Dermis microvascular lymphatic vessel endothelial cell (primary cell): ENCODE data around the gene LEFTY1. TPM values are rescaled to one million over a fixed set of nuclear protein-coding genes. Genes with fewer than 3 reads are reported as not detected.
A peak's percentile ranks its signal among the peaks of the same experiment; 100 is the strongest.

Experiments used
- DNase-seq, 2 donors: peaks; one replicate each; pipeline versions ENCODE4 v3.0.0 to v3.0.0-alpha.2; 2010; ENCODE audit warnings: low read depth in 2 of 2
- total RNA-seq: library from RNA; depleted of rRNA; stranded (reverse); fragments of >200 nt; gene quantifications from 2 replicates; pipeline ENCODE4 v1.2.1, GENCODE V29; 2014

Gene LEFTY1
- total RNA-seq, 1 donor from 2014 or later = not detected

DNA sequence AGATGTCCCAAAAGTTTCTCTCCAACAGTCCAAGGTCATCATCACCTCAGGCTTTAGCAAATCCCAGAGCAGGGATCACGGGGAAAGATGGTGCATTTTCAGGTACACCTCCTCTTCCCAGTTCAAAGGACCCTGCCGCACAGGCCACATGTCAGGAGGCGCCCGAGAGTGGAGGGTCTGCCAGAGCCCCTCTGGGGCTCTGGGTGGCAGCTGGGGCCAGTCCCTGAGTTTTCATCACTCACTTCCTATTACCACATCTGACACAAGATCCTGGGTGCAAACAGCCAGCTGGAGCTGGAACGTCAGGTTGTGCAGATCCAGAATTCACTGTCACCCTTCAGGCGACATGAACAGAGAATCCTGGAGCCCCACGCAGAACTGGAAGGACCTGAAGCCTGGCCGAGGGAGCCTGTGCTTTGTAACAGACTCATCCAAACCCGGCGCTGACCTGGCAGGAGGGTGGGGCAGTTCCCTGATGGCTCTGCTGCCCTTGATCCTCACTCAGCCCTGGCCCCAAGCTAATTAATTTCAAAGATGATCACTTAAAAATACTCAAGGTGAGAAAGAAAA, 15.6 kb downstream of the LEFTY1 start:
- DNase-seq = no peak

DNA sequence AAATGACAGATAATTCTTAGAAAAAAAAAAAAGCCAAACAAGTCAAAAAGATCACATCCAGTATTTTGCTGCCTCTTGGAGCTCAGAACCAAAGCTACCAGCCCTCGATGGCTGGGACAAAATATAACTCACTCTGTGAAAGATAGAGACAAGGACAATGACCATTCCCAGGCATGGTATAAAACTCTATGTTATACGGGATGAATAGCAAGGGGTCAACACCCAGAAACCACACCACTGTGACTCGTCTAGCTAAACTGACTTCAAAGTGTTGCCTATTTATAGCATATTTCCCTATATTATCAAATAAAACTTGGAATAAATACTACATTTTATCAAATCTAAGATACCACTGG, 16.9 kb downstream of the LEFTY1 start:
- DNase-seq = no peak

DNA sequence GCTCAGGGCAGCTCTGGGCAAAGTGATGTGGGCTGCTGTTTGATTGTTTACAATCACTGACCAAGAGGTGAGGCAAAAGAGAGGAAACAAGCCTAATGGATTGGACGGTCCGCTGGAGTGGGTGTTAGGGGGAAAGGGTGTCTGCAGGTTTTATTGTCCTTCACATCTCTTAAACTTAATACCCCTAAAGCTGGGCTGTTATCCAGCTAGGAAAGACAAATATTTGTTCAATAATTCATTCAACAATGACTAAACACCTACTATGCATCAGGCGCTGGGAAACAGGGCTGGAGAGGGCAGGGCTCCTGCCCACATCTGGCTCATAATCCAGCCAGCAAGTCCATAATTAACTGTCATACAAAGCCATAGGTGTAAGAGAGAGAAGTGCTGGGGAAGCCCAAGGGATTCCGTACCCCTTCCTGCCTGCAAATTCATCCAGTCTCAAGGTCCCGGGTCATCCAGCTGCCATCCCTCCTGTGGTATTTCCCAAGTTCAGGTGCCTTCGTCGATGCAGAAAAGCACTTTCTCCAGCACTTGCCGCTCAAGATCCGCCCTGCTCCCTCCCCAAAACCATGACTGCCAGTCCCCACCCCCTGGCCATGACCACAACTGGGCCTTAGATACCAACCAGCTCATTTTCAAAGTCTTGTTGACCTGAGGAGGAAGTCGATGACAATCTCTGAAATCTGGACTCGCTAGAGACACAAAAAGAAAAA, 17.4 kb downstream of the LEFTY1 start:
- peak in 1 of 2 donors; percentile 38 for DNase-seq

DNA sequence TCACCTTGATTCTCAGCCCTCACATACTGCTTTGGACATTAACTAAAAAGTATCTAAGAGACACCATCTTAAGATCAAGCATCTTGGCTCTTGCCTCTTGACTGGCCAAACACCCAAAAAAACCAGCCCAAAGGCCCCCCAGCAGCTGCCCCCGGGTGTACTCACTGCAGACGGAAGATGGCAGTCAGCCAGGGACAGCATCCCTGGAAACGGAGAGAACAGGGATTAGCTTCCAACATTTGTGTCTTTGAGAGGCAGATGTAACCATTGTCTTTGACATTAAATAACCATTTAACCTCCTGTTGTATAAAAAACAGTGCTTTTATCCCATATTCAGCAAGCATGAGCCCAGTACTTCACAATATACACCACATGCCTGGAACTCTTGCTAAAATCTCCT, 18.0 kb downstream of the LEFTY1 start:
- no peak for DNase-seq

DNA sequence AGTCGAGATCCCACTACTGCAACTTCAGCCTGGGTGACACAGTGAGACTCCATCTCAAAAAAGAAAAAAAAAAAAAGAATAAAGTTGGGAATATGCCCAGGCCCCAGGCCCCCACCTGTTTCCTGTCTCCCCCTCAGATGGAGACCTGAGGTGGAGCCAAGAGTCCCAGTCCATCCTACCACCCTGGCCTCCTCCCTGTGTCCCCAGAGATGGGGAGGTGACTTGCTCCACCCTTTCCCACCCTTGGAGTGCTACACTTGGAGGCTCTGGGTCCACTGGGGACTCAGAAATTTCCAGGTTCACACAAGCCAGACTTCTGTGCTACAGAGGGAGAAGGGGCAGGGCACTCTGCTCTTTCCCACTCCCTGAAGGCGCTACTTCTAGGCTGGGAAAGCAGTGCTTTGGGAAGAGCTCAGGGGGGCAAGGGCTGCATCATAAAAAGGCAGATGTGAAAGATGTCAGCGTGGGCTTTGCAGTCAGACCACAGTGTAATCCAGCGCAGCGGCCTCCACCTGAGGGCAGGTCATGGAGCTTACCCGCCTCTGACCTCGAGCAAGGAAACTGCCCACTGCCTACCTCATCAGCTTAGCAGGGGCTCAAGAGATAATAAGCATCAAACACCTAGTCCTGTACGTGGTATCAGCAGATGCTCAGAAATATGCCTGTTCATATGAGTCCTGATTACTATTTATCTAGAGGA, 20.2 kb downstream of the LEFTY1 start:
- no peak for DNase-seq

DNA sequence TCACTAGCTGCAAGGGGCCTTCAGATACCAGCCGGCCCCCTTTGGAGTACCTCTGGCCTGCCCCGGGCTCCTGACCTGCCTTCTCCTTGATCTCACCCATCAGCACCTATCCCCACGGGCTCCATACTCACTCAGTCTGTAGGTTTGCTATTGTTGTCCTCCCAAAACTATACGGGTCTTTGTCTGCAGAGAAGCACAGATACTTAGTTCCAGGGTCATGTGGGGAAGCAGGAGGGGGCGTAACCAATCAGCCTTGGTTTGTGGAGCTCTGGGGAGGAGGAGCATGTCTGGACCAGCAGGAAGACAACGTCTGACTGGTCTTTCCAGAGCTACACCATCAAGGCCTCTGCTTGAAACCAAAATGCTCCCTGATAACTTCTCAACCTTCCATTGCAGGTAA, 22.0 kb downstream of the LEFTY1 start:
- DNase-seq = no peak

DNA sequence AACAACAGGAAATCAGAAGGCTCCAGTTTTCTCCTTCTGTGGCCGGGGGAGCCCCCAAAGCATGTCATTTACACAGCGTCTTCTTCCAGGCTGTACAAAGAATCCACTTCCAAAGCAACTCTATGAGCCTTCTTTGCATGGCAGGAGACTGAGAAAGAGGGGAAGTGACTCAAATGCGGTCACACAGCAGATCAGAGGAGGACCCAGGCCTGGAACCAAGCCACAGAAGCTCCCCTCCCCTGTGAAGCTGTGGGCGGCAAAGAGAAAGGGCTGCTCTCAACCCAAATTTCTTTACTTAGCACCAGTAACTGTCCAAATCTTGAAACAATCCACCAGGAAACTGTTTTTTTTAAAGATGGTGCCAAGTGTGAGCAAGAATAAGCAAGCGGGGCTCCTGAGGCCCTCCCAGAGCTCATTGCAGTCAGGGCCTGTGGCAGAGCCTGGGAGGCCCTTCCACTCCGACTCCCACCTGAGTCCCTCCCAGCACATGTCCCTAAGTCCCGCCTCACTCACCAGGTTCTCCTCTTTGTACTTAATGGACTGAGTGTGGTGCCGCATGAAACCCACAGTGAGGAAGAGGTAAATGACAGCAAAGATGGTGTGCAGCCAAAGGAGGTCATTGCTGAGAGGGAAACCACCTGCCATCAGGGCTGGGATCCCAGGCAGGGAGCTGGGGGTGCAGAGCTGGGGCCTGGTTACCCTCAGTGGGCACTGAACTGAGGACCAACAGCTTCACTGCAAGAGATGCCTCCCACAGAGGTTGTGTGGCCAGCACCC, 22.7 kb downstream of the LEFTY1 start:
- peak in 1 of 2 donors; percentile 70 for DNase-seq

DNA sequence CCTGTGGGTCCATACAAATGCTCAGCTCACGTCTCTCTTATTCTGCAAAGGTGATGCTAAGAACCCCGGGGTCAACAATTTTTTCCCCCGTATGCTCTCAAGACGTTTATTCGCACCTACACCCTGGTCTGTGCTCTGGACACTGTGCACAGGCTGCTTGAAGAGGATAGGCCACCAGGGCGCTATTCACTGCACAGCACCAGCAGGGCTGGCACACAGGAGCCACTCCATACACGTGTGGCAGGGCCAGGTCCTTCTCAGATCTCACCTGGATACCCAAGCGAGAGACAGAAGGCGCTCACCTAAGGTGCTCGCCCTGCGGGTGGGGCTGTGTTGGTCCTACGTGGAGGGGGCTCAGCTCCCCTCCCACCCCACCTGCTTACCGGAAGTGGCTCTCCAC, 23.4 kb downstream of the LEFTY1 start:
- DNase-seq = no peak

DNA sequence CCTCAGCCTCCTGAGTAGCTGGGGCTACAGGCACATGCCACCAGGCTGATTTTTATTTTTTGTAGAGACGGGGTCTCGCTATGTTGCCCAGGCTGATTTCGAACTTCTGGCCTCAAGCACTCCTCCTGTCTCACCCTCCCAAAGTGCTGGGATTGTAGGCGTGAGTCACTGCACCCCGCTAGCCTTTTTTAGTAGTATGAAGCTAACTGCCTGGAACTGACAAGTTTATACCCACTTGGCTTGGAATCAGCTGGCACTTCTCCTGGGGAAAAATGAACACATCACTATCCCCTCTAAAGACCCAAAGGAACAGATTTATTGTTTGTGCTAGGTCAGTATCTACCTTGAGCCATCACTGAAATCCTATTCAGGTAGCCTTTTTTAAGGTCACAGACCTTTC, 25.8 kb downstream of the LEFTY1 start:
- DNase-seq = no peak

DNA sequence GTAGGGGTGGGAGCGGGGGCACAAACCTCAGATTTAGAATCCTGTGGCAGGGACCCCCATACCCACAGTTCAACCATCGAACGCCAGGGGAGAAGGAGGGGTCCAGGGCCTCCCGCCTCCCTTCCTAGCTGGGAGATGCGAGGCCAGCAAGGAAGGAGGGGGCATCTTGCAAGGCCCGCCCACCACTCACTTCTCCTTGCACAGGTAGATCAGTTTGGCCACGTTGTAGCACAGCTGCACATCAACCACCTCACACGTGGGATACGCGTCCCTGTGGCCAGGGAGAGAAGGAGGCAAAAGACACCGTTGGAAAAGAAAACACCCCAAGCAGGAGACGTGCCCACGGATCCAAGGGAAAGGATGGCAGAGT, 26.4 kb downstream of the LEFTY1 start:
- DNase-seq = no peak

DNA sequence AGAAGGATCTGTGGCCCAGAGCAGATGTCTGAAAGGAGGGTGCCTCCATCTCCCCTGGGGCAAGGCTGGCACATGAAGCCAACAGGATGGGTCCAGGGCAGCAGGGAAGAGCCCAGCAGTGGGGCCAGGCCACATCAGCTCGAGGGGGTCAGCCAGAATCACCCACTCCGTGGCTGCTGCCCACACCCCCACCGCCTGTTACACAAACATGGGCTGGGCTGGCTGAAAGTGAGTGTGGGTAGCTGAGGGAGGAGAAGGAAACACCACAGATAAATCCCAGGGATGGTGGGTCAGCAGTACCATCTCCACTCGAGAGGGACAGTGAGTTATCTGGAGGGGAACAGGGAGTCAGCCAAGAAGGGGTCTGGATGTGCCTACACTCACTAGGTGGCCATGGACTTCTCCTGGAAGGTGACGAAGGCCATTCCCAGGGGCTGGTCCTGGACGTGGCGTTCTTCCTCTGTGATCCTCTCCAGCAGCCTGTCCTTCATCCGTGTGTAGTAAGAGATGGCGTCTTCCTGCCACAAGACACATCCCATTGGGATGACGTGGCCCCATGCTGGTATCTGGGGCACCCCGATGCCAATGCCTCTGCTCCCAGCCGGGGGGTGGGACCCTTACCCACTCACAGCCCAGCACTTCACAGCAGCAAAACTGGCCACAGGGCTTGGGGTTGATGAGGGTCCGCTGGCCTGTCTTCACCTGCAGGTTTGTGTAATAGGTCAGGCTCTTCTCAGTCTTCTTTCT, 26.9 kb downstream of the LEFTY1 start:
- no peak for DNase-seq

DNA sequence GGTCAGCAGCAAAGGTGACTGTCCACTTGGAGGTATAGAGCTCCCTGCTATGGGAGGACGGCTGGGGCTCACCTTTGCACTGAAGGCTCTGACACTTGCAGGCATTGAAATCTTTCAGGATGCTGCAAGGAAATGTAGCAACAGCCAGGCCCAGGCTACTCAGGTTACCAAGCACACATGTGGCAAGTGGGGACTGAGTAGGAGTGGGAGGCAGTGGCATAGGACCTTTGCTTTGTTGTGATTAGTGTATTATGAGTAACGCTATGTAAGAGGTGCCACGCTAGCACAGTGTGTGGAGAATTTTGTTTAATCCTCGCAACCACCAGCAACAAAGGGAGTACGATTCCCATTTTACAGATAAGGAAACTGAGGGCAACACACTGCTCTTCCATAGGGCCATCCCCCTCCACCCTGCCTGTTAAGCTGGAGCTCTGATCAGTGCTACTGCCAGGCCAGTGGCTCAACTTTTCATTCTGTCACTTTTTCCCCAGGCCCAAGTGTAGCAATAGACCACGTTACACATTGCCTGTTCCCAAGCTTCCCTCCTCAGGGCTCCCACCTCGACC, 28.0 kb downstream of the LEFTY1 start:
- no peak for DNase-seq

DNA sequence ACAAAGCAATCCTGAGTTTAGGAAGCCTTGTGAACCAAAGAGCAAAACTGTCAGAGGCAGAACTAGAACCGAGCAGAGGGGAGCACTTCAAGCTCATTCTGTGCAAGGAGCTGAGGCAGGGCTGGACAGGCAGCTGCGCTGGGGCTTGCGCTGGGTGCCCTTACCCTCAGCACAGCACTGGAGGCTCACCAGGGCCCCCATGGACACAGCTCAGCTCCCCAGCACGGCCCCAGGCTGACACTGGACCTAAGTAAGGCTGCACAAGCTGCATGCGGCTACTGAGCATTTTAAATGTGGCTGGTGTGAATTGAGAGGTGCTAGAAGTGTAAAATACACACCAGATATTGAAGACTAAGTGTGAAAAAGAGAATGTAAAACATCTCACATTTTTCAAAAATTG, 28.8 kb downstream of the LEFTY1 start:
- DNase-seq = no peak

DNA sequence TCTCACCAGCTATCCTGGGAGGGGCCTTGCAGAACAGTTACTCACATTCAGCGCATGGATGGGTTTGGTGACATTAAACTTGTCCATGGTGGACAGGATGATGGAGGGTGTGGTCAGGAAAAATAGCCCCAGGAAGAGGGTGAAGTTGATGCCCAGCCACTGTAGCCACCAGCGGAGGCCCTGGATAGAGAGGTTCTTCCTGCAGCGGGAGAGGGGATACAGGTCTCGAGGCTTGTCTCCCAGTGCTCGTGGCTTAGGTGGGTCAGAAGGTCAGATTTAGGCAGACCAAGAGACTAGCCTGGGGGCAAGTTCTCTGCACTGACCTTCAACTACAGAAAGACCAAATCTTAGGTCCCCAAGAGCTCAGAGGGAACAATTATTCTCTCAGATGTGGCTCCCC, 29.8 kb downstream of the LEFTY1 start:
- DNase-seq = no peak

DNA sequence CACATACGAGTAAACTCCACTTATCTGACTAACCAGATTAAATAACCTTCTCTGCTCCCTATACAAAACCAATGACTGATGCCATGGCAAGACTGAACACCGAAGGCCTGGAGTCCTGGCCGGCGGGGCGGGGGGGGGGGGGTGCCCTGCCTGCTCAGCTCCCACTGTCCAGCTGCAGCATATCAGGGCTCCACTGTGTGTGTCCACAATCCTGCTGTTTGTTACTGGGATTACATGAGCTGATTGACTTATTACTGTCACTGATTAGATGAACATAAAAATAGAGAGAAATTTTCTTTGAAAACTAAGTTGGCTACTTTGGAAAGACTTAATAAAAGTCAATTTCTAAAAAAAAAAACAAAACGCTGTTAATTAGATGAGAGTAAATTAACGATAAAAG, 31.7 kb downstream of the LEFTY1 start:
- DNase-seq = no peak

DNA sequence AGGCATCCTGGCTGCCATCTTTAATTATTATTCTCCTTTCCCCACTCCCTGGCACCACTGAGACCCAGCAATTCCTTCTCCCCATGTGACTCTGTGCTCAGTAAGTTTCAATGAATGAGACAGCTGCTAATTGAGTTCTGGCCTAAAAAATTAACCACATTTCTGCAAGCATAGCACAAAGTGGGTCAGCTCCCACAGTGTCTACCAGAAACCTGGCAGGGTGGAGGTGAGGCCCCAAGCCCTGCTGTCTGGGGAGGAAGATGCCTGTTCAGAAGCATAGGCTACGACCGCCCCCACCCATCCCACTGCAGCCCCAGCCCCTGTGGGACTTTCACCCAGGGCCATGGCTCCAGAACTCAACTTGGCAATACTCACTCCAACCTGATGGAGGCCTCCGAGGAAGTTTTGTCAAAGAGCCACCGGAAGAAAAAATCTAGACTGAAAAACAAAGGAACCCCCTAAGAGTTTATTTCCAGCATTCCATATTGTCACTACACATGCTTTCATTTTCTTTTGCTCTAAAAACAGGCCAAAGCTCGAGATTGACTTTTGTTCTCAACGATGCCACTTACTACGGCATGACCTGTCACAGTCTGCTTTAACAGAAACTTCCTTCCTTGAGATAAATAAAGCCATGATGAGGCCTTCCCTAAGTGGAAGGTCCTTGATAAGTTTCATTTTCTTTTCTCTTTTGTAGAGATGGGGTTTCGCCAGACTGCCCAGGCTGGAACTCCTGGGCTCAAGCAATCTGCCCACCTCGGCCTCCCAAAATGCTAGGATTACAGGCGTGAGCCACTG, 33.2 kb downstream of the LEFTY1 start:
- DNase-seq = no peak

DNA sequence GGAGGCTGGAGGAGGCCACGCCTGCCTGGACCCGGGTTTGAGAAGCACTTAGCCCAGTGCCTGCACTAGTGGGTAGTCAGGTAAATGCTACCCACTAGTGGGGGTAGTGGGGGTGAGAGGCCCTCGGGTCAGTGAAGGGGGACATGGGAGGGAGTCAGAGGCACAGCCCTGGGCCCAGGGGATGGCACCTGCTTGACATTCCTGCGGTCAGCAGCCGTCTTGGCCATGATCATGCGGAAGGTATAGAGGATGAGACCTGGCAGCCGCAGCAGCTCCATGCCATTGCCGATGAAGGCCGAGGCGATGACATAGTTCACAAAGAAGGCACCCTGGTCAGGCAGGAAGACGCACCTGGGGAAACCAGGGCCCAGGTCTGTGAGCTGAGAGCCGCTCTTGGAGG, 35.5 kb downstream of the LEFTY1 start:
- no peak for DNase-seq

DNA sequence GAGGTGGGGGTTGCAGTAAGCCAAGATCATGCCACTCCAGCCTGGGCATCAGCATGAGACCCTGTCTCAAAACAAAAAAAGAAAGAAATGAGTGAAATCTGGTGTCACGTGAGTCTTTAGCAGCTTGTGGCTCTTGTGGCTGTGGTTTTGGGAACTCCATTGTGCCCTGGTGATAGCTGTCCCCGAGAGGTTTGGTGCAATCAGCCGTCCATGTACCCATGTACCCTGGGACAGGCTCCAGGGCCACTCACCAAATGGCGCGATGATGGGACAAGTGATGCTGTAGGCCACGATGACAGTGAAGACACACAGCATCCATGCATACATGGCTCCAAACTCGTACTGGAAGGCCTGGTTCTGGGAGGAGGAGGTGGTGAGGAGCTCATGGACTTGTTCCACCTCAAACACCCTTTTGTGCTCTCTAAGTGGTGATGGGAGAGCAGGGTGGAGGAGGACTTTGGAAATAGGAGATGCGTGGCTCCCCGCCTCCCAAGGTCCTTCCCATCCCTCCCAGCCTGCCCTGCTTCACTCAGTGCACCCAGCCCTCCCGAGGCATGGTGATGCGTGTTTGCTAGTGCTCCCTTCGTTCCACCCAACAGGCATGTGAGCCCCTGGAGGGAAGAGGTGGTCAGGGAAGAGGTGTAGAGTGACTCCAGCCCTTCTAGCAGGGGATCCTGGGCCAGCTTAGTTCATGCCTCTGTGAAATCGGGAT, 36.4 kb downstream of the LEFTY1 start:
- no peak for DNase-seq

DNA sequence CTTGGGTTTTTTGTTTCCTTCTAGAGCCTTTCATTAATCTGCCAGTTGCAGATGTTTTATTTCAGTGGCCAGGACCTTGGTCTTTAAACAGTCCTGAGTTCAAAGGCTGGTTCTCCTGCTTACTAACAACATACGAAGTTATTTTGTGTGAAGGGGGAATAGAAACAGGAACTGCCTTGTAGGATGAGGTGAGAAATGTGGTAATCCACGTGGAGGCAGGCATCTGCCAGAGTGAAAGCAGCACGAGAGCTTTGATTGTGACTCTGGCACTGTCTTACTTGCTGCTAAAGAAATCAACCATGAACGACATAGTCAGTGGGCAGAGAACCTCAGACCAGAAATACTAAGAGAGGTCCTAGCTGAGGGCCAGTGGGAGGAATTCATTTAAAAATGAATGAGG, 37.1 kb downstream of the LEFTY1 start:
- no peak for DNase-seq

DNA sequence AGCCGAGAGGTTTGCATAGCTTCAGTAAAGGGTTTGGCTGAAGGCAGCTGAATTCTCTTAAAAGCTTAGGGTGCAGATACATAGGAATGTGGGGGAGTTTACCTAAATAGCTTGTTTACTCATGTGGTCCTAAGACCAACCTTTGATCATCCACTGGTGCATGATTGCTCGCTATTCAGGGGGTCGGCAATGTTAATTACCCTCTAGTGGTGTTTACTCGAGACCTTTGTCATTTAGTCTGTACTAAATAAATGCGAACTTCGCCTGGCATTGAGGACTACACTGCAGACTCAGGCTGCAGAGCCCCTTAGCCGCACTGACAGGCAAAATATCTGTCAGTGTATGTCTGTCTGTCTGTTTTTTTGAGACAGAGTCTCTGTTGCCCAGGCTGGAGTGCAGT, 38.6 kb downstream of the LEFTY1 start:
- DNase-seq = no peak
